ENCODE data around the gene MYH11.

DNA sequence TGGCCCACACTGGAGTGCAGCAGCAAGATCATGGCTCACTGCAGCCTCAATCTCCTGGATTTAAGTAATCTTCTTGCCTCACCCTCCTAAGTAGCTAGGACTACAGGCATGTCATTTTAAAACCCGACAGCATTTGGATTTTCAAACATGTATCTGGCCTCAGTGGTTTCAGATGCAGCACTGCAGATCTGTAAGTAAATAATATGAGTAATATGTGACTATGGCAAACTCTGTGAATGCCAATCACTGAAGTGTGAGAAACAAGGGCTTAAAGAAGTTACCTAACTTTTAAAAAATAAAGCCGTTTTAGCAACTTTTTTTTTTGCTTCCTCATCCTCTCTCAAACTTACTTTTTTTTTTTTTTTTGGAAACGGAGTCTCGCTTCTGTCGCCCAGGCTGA, 19.7 kb upstream of the MYH11 start:
- no peak for TF ChIP-seq EZH2 (IDR thresholded peaks at IDR 0.05; ENCODE audit: borderline replicate concordance, low read length)
- TF ChIP-seq, protein P1, sequence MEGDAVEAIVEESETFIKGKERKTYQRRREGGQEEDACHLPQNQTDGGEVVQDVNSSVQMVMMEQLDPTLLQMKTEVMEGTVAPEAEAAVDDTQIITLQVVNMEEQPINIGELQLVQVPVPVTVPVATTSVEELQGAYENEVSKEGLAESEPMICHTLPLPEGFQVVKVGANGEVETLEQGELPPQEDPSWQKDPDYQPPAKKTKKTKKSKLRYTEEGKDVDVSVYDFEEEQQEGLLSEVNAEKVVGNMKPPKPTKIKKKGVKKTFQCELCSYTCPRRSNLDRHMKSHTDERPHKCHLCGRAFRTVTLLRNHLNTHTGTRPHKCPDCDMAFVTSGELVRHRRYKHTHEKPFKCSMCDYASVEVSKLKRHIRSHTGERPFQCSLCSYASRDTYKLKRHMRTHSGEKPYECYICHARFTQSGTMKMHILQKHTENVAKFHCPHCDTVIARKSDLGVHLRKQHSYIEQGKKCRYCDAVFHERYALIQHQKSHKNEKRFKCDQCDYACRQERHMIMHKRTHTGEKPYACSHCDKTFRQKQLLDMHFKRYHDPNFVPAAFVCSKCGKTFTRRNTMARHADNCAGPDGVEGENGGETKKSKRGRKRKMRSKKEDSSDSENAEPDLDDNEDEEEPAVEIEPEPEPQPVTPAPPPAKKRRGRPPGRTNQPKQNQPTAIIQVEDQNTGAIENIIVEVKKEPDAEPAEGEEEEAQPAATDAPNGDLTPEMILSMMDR (conservative IDR thresholded peaks at IDR 0.05 in 1 of 2, IDR thresholded peaks at IDR 0.05 in 1 of 2; ENCODE audit: extremely low read depth in 1 of 2, insufficient read depth in 1 of 2, low read depth in 1 of 2, low read length in 2 of 2) = no peak

All from mammary epithelial cell (primary cell).